Stimulated activated CD8-positive, alpha-beta memory T cell treated with anti-CD3 and anti-CD28 coated beads, Interleukin-15, amount 100 ng/mL, for 48 hours (primary cell): ENCODE results near the gene RYR1.
"Not testable (repeated sequence)": the region's sequence is repeated elsewhere in the genome, so short reads cannot be mapped to it uniquely, and the experiment has no call there.

ENCODE experiments used
- DNase-seq, 2 donors: peaks; one replicate each; pipeline ENCODE4 v3.0.0-alpha.2; 2020; ENCODE audit warnings: low read depth in 2 of 2

RYR1 gene

DNA sequence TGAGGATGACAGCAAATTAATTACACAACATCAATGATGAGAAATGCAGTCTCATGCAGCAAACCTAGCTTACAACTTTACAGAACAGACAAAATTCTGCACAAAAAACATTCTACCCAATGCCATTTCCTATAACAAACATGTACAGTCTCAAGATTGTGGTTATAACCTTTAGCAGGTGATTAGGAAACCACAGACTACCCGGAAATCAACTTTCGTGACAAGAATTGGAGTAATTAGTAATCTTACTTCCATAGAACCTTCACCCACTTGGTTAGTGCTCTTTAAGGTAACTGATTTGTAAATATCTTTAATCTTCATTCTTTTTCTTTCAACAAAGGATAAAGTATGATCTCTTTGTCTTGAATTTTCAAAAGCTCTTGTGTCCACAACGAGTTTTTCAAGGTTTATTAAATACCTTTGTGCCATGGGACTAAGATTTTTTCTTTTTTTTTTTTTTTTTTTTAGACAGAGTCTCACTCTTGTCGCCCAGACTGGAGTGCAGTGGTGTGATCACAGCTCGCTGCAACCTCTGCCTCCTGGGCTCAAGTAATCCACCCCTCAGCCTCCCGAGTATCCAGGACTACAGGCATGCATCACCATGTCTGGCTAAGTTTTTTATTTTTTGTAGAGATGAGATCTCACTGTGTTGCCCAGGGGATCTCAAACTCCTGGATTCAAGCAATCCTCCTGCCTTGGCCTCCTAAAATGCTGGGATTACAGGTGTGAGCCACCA, 105.5 kb downstream of the RYR1 start:
- peak in 1 of 2 donors; percentile 18 for DNase-seq

DNA sequence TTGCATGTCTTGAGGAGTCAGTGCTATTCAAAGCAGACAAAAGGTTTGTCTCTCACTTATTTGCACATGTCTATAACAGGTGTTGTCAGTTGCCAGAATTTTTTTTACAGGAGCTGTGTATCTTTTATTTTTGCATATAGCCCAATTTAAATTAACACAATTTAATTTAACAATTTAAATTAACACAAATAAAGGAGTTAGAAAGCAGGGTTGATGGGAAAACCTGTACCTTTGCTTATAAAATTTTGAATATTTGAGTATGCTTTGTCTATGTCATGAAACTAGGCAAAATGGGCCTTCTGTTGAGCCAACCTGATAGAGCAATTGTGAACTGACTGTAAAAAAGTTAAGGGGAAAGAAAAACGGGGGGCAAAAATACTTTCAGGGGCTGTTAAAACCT, 106.3 kb downstream of the RYR1 start:
- no peak for DNase-seq

DNA sequence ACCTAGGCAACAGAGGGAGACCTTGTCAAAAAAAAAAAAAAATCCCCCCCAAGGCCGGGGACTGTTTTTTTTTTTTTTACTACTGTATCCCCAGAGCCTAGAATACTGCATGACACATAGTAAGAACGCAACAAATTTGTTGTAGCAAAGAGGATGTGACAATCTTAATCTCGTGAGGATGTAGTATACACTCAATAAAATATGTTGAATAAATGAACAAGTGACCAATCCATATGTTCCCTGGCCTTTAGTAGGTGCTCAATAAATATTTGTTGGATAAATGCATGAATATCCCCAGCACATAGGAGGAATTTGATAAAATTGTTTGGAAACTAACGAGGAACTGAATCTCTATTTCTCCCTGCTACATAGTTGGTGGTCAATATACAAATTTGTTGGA, 108.5 kb downstream of the RYR1 start:
- no peak for DNase-seq

DNA sequence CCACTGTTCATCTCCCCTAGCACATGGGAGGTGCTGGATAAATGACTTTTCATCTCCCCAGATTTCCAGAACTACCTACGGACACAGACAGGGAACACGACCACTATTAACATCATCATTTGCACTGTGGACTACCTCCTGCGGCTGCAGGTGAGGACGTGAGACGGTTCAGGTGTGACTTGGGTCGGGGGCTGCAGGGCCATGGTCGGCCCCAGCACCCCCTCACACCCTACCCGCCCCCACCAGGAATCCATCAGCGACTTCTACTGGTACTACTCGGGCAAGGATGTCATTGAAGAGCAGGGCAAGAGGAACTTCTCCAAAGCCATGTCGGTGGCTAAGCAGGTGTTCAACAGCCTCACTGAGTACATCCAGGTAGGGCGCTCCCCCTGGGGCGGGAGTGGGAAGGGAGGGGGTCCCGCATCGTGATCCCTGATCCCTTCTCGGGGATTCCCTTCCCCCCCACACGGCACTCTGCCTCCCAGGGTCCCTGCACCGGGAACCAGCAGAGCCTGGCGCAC, 109.9 kb downstream of the RYR1 start:
- no peak for DNase-seq

DNA sequence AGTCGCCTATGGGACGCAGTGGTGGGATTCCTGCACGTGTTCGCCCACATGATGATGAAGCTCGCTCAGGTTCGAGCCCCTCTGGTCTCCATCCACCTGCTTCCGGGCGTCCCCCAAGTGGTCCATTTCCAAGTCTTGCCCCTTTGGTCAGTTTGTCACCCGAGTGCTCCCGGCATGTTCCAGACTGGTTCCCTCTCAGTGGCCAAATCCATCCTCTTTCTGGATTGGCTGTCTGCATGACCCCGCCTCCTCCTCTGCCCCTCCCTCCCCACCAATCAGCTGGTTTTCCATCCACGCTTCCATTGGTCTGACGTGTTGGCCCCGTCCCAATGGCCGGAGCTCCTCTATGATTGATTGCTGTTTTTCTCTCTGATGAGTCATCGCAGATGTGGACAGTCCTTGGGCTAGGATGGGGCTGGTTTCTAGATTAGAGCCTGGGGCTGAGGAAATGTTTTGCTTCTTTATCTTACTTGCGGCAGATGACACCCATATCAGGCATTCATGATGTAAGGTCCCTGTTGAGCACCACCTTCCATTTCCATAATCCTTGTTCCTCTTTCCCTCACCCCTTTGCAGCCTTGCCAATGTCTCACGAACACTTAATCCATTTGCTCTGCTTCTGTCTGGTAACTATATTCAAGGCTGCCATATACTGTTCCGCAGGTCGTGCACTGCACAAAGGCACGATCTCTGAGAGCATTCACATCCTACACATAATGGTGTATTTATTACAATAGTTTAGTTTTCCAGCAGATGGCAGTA, 110.5 kb downstream of the RYR1 start:
- DNase-seq: no peak

DNA sequence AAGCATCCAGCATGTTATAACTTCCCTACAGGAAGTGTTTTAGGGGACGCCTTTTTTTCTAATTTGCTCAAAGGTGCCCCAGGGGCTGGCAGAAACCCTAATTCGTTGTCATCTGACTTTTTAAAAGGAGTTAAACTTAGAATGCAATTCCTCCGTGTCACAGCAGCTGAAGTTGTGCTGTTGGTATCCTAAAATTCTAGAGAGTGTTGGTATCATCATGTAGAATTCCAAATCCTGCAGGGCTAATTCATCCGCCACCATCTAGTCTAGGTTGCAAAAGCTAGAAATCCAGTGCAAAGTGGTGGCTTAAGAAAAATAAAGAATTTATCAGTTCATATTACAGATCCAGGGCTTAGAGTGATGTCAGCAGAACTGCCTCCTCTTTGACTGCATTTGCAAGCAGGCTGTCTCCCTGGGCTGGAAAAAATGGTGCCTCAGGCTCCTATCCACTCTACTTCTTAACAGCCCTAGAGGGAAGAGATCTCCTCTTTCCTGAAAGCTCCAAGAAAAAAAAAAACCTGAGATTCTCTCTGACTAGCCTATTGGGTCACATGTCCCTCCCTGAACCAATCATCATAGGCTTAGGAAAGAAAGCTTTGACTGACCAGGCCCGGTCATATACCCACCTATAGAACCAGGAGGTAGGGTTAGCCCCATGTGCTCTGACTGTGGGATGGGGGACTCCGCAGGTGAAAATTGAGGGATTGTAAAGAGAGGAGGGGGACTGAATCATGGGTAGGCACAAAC, 111.3 kb downstream of the RYR1 start:
- no peak for DNase-seq

DNA sequence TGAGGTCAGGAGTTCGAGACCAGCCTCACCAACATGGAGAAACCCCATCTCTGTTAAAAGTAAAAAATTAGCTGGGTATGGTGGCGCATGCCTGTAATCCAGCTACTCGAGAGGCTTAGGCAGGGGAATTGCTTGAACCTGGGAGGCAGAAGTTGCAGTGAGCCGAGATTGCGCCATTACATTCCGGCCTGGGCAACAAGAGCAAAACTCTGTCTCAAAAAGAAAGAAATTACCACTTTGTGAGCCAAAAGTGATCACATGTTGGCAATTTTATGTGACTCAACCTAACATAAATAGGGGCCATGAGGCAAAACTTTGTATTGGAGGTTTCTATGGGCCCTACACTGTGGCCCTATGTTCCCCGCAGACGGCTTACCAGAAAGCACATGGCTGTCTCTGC, 112.1 kb downstream of the RYR1 start:
- no peak for DNase-seq

DNA sequence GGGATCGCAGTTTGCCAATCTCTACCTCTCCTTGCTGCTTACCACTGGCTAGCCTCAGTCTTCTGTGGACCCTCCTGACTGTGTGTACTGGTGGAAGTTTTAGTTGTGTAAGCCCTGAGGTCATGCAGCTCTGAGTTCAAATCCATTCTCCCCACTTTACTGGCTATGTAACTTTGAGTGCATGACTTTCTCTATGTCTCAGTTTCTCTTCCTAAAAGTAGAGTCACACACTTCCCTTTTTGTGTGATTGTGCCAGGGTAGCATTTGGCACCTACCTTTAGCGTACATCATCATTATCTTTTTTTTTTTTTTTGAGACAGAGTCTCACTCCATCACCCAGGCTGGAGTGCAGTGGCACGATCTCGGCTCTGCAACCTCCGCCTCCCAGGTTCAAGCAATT, 113.9 kb downstream of the RYR1 start:
- DNase-seq: no peak

DNA sequence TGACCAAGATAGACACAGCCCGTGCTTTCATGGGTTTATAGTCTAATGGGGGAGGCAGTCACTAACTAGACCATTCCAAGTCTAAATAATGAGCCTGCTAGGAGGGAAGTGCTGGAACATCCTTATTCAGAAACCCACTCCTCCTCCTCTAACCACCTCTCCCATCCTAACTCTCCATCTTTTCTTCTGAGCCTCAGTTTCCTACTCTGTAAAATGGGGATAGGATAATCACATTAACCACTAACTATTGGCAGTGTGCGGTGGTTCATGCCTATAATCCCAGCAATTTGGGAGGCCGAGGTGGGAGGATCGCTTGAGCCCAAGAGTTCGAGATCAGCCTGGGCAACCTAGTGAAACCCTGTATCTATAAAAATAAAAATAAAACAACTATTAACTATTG, 115.6 kb downstream of the RYR1 start:
- DNase-seq: no peak

DNA sequence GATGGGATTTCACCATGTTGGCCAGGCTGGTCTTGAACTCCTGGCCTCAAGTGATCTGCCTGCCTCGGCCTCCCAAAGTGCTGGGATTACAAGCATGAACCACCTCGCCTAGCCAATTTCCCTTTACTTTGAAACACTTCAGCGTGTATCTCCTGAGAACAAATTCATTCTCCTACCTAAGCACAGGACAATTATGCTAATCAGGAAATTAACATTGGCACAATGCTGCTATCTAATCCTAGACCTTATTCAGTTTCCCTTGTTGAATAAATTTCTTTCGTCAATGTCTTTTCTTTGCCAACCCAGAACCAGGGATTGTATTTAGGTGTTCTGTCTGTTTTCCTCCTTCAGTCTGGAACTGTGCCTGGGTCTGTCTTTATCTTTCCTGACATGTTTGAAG, 116.5 kb downstream of the RYR1 start:
- DNase-seq: no peak

DNA sequence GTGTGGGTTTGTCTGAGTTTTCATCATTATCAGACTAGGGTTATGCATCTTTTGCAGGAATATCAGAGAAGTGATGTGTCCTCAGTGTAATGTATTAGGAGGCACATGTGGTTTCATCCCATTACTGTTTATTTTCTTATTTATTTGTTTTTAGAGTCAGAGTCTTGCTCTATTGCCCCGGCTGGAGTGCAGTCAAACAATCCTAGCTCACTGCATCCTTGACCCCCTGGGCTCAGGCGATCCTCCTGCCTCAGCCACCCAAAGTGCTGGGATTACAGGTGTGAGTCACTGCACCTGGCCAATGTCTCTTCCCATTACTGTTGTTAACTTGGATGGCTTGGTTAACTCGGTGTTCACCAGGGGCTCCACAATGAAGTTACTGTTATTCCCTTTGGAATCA, 116.9 kb downstream of the RYR1 start:
- DNase-seq: no peak

DNA sequence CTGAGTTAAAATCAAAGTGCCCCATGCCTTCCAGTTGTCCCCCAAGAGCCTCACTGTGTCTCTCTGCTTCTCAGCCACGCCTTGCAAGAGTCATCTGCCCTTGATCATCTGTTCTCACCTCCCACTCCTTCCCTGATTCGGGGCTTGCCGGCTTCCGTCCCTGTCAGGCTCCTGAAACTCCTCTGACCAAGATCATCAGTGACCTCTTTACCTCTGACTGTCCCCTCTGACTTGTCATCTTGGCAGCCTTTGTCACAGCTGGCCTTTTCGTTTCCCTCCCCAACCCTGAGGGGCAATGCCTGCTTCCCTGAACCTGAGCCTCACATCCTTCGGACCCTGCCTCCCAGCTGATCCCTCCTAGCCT, 117.9 kb downstream of the RYR1 start:
- DNase-seq: peak; percentile 63 to 66

DNA sequence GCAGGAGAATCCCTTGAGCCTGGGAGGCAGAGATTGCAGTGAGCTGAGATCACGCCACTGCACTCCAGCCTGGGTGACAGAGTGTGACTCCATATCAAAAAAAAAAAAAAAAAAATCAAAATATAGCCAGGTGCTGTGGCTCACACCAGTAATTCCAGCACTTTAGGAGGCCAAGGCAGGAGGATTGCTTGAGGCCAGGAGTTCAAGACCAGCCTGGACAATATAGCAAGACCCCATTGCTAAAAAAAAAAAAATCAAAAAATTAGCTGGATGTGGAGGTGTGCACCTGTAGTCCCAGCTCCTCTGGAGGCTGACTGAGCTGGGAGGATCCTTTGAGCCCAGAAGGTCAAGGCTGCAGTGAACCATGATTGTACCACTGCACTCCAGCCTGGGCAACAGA, 119.7 kb downstream of the RYR1 start:
- not testable (repeated sequence) for DNase-seq

DNA sequence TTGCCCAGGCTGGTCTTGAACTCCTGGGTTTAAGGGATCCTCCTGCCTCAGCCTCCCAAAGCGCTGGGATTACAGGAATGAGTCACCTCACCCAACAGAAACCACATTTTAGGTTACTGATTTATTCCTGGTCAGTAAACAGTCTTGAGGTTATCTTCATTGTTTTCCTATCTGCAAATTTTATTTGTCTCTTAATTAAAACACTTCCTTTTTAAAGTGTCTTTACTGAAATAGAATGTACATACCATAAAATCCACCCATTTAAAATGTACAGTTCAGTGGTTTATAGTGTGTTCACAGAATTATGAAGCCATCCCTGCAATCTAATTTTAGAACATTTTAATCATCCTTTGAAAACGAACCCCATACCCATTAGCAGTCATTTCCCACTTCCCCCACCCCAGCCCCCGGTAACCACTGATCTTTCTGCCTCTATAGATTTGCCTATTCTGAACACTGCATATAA, 121.2 kb downstream of the RYR1 start:
- DNase-seq: no peak

DNA sequence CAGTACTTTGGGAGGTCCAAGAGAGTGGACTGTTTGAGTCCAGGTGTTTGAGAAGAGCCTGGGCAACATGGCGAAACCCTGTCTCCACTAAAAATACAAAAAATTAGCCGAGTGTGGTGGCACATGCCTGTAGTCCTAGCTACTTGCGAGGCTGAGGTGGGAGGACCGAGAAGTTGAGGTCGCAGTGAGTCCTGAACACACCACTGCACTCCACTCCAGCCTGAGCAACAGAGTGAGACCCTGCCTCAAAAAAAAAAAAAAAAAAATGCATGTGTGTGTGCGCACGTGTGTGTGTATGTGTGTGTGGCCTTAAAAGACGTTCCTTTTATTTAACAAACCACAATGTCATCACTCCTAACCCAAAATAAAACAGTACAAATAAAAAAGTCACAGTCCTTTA, 121.7 kb downstream of the RYR1 start:
- no peak for DNase-seq

DNA sequence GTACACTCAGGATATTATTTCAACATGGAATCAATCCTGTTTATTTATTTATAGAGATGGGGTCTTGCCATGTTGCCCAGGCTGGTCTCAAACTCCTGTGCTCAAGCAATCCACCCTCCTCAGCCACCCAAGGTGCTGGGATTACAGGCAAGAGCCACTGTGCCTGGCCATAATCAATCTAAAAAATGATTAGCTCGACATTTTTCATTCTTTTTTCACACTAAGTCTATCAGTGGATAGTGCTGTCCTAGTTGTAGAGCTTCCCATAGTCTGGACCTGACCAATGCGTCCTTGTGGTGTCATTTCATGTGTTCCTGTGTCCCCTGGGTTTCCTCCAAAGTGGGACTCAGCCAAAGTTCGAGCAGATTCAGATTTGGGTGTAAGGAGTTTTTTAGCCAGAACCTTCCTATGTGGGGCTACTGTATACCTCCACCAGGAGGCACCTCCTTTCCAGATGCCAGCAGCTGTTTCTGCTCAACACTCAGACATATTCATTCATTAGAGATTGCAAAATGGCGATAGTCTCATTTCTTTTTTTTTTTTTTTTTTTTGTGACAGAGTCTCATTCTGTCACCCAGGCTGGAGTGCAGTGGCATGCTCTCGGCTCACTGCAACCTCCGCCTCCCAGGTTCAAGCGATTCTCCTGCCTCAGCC, 123.2 kb downstream of the RYR1 start:
- DNase-seq: no peak

DNA sequence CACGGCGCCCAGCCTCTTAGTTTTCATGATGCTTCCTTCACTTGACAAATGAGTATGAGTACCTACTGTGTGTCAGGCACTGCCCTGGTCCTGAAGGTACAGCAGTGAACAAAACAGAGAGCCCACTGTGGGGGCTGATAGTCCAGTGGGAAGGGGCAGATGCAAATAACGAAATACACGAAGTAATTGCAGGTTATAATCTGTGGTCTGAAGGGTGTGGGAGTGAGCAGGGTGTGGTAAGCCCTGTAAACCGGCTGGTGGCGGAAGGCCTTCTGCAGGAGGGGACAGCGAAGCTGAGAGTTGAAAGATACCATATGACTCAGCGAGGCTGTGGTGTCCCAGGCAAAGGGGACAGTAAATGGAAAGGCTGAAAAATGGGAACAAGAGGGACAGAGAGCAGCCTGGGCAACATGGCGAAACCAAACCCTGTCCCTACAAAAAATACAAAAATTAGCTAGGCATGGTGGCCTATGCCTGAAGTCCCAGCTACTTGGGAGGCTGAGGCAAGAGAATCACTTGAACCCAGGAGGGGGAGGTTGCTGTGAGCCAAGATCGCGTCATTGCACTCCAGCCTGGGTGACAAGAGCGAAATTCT, 123.8 kb downstream of the RYR1 start:
- DNase-seq: no peak

DNA sequence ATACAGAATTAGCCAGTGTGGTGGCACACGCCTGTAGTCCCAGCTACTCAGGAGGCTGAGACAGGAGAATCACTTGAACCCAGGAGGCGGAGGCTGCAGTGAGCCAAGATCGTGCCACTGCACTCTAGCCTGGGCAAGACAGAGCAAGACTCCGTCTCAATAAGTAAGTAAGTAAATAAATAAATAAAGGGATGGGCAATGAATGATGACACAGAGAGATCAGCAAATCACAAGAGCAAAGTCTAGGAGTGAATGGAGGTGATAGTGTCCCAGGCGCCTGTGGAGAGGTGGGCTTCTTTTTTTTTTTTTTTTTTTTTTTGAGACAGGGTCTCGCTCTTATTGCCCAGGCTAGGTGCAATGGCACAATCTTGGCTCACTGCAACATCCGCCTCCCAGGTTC, 125.4 kb downstream of the RYR1 start:
- DNase-seq: not testable (repeated sequence)

DNA sequence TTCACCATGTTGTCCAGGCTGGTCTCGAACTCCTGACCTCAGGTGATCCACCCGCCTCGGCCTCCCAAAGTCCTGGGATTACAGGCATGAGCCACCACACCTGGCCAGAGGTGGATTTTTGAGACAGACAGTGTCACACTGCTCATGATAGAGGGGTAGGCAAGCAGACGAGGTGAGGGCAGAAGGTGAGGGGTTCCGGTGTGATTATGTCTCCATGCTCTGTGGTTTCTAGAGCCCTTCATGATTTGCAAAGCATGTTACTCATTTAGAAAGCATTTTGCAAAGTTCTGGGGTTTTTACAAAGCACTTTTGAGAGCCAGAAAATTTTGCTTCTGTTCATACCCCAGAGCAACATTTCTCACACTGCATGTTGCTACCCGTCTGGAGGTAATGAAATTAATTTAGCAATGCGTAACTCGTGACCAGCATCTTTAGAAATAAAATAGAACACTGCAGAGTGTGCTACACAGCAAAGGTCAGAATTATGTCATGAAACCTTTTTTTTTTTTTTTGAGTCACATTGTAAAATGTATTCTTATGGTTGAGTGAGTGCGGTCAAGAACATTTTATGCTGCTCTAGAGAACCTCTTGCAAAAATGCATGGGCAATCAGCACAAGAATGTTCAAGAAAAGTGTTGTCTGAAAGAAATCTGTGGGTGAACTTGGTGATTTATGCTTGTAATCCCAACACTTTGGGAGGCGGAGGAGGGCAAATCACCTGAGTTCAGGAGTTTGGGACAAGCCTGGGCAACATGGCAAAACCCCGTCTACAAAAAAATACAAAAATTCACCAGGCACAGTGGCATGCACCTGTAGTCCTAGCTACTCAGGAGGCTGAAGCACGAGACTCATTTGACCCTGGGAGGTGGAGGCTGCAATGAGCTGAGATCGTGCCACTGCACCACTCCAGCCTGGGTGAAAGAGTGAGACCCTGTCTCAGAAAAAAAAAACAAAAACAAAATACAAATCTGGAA, 126.2 kb downstream of the RYR1 start:
- no peak for DNase-seq

DNA sequence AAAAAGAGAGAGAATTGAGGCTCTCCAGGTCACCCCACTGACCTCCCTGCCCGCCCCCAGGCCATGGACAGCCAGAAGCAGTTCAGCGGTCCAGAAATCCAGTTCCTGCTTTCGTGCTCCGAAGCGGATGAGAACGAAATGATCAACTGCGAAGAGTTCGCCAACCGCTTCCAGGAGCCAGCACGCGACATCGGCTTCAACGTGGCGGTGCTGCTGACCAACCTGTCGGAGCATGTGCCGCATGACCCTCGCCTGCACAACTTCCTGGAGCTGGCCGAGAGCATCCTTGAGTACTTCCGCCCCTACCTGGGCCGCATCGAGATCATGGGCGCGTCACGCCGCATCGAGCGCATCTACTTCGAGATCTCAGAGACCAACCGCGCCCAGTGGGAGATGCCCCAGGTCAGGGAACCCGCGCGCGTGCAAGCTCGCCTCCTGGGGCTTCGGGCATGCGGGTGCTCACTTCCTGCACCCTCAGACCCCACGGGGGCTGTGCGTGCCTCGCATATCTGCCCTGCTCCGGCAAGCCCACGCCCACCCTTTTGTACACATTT, 127.6 kb downstream of the RYR1 start:
- no peak for DNase-seq
